ENCODE data around the gene ZC3H15.

Gene ZC3H15

DNA sequence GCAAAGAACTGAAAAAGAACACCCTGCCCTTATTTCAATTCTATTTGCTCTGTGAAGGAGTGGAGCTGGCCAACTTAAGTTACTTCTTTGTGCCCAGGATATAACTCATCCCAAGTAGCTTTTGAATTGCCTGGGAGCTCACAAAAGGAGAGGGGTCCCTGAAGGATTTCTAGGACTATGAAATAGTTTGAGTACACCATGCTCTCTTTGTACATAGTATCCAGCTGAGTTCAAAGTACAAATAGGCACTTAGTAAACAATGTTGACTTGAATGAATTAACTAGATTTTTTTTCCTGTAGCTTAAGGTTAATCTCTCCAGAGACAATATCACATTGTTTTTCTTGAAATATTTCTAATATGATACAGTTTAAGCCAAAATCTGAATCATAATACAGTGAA lies 47.7 kb downstream of the ZC3H15 start:
- no peak for DNase-seq (ENCODE audit: low read depth)
- no peak overlapping the region for H3K4me3 ChIP-seq (ENCODE audit: low read depth, low read length)

DNA sequence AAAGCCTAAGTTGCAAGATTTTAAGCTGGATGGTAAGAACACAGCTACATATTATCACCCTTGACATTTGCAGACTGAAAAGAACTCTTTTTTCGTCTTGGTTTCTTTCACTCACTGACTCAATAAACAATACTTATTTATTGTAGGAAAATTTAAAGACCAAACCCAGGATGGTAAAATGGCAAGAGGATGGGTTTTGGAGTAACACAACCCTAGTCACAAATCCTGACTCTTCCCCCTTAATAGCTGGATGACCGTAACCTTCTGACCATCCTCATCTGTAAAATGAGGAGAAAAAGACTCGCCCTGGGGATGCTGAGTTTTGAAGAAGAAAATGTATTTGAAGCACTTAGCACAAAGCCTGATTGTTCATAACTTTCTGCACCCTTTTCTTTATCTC lies 48.3 kb downstream of the ZC3H15 start:
- DNase-seq (ENCODE audit: low read depth), result no peak
- no peak overlapping the region for H3K4me3 ChIP-seq (ENCODE audit: low read depth, low read length)

DNA sequence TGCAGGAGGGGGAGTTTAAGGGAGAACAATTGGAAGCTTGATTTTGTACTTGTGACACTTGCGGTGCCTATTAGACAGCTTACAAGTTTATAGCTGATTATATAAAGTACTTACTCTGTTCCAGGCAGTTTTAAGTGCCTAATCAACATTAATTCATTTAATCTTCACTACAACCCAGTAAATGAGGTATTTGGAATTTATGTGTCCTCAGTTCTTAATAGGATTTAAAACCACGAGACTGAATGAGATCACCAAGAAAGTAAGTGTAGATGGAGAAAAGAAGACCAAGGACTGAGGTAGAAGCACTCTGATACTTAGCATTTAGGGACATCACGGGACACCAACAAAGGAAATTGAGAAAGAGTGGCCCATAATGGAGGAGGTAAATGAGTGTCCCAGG lies 49.8 kb downstream of the ZC3H15 start:
- DNase-seq (ENCODE audit: low read depth), result no peak

DNA sequence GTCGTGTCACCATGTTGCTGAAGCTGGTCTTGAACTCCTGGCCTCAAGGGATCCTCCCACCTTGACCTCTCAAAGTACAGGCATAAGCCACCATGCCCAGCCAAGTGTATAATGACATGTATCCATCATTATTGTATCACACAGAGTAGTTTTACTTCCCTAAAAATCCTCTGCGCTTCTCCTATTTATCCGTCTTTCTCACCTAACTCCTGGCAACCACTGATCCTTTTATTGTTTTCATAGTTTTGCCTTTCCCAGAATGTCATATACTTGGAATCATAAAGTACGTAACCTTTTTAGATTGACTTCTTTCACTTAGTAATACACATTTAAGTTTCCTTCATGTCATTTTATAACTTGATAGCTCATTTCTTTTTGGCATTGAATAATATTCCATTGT lies 51.0 kb downstream of the ZC3H15 start:
- DNase-seq (ENCODE audit: low read depth), result no peak
- no peak overlapping the region for H3K4me3 ChIP-seq (ENCODE audit: low read depth, low read length)

More for the DNA sequence above, 49.8 kb downstream of the ZC3H15 start:
- H3K4me3 ChIP-seq (ENCODE audit: low read depth, low read length), result no peak overlapping the region

DNA sequence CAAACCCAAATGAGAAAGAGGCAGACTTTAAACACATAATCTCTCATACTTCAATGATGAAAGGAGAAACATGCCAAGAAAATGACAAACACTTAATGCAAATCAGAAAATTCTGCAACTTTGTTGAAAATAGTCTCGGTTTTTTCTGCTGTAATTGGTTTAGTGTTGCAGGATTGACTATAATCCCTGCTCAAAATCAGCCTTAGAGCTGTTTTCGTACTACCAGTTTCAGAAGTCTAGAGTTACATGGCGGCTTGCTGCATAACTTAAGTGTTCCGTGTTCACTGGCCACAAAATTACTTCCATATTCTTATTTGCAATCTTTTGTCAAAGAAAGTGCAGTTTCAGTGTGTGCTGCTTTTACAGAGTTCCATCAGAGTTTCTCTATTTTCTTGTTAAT lies 54.9 kb downstream of the ZC3H15 start:
- DNase-seq (ENCODE audit: low read depth), result no peak
- no peak overlapping the region for H3K4me3 ChIP-seq (ENCODE audit: low read depth, low read length)

DNA sequence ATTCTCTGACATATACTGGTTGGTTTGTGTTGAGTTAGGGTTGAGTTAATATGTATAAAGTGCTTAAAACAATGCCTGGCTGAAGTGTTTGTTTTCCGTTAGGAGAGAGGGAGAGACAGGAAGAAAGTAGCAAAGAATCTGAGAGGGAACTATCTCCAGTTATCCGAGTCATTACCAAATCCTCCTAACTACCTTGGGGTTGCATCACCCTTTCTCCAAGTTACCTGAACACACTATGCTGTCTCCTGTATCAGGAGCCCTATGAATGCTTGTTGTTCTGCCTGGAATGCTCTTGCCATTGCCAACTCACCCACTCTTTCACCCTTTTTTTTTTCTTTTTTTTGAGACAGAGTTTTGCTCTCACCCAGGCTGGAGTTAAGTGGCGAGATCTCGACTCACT lies 55.9 kb downstream of the ZC3H15 start:
- H3K4me3 ChIP-seq (ENCODE audit: low read depth, low read length), result no peak overlapping the region
- no peak for DNase-seq (ENCODE audit: low read depth)

DNA sequence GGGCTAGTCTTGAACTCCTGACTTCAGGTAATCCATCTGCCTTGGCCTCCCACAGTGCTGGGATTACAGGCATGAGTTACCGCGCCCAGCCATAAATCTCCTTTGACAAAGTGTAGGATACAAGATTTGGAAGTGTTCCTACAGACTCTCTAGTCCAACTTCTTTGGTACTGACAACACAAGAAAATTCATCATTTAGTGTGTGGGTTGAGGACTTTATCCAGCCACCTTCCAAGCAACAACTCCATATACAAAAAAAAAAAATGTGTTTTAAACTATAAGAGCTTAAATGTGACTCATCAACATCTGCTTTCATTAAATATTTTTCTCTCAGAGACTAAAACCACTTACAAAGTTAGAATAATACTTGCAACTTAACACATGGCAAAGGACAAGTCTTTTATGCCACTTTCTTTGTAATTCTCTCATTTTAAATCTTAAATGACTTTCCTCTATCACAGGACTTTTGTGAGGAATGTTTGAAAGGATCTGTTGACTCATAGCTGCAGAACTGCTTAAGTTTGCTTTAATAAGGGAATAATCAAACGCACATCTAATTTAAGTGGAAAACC lies 57.6 kb downstream of the ZC3H15 start:
- no peak for DNase-seq (ENCODE audit: low read depth)
- peak overlapping the region; percentile 1 for H3K4me3 ChIP-seq (ENCODE audit: low read depth, low read length)

DNA sequence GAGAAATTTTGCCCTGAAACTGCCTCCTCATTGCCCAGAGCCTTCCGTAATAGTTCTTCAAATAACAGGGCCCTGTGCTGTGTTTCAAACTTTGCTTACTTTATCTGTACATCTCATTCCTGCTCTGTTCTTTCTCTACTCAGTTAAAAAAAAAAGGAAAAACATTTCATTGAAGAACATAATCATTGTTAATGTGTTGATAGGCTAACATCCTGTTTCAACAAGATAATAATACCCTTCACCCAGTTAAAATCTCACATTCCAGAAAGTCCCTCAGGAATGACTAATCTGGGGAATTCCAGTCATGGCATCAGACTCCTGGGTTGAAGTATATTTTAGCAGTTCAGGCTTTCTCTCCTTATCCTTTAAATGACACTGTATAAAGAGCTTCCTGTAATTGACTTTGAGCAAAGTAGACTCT lies 58.2 kb downstream of the ZC3H15 start:
- peak; percentile 60 for DNase-seq (ENCODE audit: low read depth)
- no peak overlapping the region for H3K4me3 ChIP-seq (ENCODE audit: low read depth, low read length)

DNA sequence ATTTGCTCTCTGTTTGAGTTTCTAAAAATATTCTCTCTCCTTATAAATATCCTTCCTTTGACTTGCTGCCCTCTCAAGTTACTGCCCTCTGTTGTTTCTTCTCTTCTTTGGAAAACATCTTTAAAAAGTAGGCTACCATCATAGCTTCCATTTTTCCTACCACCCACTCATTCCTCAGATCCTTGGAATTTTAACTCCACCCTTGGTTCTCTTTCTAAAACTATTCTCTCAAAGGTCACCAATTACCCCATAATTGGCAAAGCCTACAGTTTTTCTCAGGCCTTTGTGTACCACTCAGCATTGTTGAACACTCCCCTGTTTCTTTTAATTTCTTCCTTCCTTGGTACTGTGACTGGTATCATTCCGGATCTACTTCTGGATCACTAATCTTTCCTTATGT lies 60.8 kb downstream of the ZC3H15 start:
- H3K4me3 ChIP-seq (ENCODE audit: low read depth, low read length), result no peak overlapping the region
- DNase-seq (ENCODE audit: low read depth), result no peak

DNA sequence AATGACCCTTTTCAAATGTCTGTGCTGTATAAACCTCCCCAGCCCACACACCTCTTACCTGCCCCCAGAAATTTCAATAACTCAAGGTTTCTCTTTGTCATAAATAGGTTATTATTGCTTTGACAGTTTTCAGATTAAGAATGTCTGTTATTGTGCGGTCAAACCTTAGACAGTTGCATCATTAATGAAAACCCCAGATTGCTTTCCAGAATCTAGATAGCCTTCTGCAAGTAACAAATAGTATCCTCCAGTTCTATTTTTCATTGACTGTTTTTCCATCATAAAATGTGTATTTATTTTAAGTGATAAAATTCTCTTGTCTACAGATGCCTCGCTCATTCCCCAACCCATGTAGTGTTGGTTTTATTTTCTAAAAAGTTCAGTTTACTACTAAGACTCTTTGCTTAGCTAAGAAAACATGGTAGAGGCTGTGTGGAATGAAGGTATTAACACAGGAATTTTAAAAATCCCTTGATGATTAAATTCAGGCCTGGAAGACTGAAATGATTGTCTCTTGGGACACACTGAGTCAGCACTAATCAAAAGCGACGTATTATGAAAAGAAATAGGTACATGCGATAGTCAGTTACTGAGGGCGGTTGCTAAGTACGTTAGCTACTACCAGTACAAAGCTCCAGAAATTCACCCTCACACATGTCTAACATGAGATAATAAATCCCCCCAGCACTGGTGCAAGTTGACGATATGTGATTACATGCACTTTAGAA lies 65.4 kb downstream of the ZC3H15 start:
- no peak overlapping the region for H3K4me3 ChIP-seq (ENCODE audit: low read depth, low read length)
- DNase-seq (ENCODE audit: low read depth), result no peak

DNA sequence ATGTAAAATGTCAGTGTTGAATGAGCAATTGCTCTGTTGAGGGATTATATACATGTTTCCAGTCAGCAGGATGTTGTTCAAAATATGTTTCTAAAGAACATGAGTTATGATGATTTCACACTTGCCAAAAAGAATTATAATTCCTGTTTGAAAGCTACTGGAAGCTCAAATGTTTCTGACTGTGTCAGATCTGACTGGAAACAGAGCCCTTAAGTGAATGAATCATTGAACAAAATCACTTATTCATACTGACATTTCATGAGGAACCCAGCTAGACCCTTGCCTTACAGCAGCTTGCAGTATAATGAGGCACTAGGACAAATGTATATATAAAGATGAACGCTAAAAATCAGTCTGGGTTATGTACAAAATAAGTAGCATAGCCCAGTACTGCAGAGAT lies 68.4 kb downstream of the ZC3H15 start:
- H3K4me3 ChIP-seq (ENCODE audit: low read depth, low read length), result no peak overlapping the region
- no peak for DNase-seq (ENCODE audit: low read depth)

DNA sequence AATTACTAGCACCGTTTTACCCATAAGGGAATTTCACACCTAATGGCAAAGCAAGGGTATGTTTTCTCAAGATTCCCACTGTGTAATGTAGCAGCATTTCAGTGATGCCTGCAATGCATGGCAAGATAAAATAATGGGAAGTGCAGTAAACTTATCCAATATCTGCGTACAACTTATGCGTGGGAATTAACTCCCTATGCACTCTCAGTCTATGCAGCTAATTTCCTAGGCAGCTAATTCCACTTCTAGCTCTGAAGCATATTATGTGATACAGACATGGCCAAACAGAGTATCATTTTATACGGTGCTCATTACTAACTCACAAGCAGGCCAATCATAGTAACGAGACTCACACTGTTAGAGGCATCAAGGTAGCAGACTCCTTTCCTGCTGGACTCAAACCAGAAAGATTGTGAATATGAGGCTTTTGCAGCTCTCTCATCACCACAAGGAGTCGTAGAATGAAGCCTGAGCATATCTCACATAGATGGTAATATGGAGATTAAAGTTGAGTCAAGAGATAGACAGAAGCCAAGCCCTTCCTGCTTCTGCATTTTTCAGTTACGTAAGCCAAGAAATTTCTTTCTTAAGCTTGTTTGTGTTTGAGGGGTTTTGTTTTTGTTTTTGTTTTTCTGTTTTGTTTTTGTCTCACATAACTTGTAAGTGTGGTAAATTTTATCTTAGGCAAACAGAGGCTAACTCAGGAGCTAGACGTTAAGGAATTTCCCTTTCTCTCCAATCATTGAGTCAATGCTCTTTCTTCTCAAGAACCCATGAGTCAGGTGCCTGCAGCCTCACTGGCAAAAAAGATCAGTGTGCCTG lies 69.0 kb downstream of the ZC3H15 start:
- DNase-seq (ENCODE audit: low read depth), result no peak
- H3K4me3 ChIP-seq (ENCODE audit: low read depth, low read length), result no peak overlapping the region

DNA sequence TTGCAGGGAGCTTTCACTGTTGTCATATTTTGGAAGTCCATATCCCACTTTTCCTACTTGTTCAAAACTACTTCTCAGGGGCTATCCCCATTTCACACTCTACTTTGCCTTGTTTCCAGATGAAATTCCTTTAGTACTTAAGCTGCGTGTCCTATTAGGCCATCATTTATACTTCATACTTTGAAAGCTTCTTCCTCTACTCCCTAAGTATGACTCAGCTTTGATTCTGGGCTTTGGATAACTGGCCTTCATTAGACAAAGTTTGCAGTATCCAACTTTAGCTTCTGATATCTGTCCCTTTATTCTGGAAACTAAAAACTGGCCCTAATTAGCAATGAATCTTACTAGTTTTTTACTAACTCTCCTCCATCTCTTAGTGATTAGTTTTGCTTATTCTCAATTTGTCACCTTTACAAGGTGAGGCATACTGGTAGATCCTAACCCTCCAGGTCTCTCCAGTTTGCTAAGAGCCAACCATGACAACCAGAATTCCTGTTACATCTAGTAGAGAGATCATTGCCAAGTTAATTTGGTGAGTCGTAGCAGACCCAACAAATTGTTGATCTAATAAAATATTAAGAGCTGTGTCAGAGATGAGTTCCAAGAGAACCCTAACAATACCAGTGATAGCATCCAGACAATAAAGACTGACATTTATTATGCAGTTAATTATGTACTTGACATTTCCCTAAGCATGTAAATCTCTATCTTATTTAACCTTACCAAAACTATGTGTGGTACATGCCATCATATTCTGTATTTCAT lies 72.6 kb downstream of the ZC3H15 start:
- DNase-seq (ENCODE audit: low read depth), result no peak
- no peak overlapping the region for H3K4me3 ChIP-seq (ENCODE audit: low read depth, low read length)

Measured in skeletal muscle cell (primary cell).